HepG2 (cell line): ENCODE measurements around the gene ZNF813. TPM values are rescaled to one million over a fixed set of nuclear protein-coding genes. Genes with fewer than 3 reads are reported as not detected.

Source experiments
- ATAC-seq: fragments of 200-7000 bp; cut with Tn5 transposase; 3 replicates; pipeline ENCODE4 v1.9.1; 2020; ENCODE audit warnings: mild to moderate bottlenecking, moderate library complexity
- BruUV-seq: library from RNA; stranded (reverse); fragments of 400-500 nt; replicated peaks from 2 replicates; lab custom pipeline; 2021; lab: Mats Ljungman, UMichigan
- CTCF ChIA-PET: fragments of 300-600 bp; formaldehyde crosslinking; extraction: SDS; loops from one replicate; lab custom pipeline; 2021; ENCODE audit warnings: low total read pairs, inconsistent platforms, low intra/inter-chr PET ratio; lab: Yijun Ruan, JAX
- POLR2A ChIA-PET: fragments of 350-600 bp; sonication (Branson Sonifier 250); formaldehyde crosslinking; loops from one replicate; lab custom pipeline; 2020; ENCODE audit warnings: antibody characterized with exemption, inconsistent platforms; lab: Yijun Ruan, JAX
- DNase-seq: peaks from one replicate; pipeline ENCODE4 v3.0.0-alpha.2; 2015; ENCODE audit warnings: low spot score
- FAIRE-seq: peaks from 3 replicates; lab custom pipeline; 2011; peaks lifted over from hg19 to GRCh38; lab: Jason Lieb, UNC
- H2AFZ ChIP-seq: one replicate; pipeline ENCODE4 v1.6.1; 2011; ENCODE audit warnings: low read length, inconsistent platforms
- H3K27ac ChIP-seq: fragments of 300-600 bp; 3 replicates; pipeline ENCODE4 v1.8.0; 2011; ENCODE audit warnings: mixed run types, mild to moderate bottlenecking, mixed read lengths, low read length, inconsistent platforms; ENCODE audit not compliant: insufficient read depth; ENCODE audit errors: extremely low read length
- H3K27me3 ChIP-seq, 2 experiments: fragments of 200-600 bp in 1 of 2; 2 replicates in 1 of 2; 3 replicates in 1 of 2; pipeline versions ENCODE4 v1.6.0 to v1.8.0; 2011; ENCODE audit warnings: low read length in 2 of 2, mild to moderate bottlenecking in 2 of 2, moderate library complexity in 2 of 2, inconsistent platforms in 1 of 2; ENCODE audit not compliant: insufficient read depth in 2 of 2, control insufficient read depth in 1 of 2
- H3K36me3 ChIP-seq, 2 experiments: fragments of 200-600 bp in 1 of 2; replicated peaks in 1 of 2; 2 replicates in 1 of 2; 3 replicates in 1 of 2; pipeline versions ENCODE4 v1.5.1 to v1.8.0; 2011; ENCODE audit warnings: low read length in 2 of 2, inconsistent platforms in 1 of 2; ENCODE audit not compliant: insufficient read depth in 2 of 2, control insufficient read depth in 1 of 2
- H3K4me1 ChIP-seq: 2 replicates; pipeline ENCODE4 v1.5.1; 2012; ENCODE audit warnings: low read length, inconsistent platforms; ENCODE audit not compliant: insufficient read depth
- H3K4me2 ChIP-seq: 2 replicates; pipeline ENCODE4 v1.6.0; 2011; ENCODE audit warnings: low read depth, low read length, inconsistent platforms
- H3K4me3 ChIP-seq, 3 experiments: fragments of 200-600 bp in 1 of 3; sonication (generic), shearing (Covaris generic) in 1 of 3; replicated peaks in 1 of 3; 2 replicates each; pipeline ENCODE4 v1.5.1; 2011 to 2016; ENCODE audit warnings: low read length in 3 of 3, inconsistent platforms in 2 of 3, low read depth in 2 of 3, mild to moderate bottlenecking in 2 of 3, control low read depth in 1 of 3, mixed read lengths in 1 of 3; ENCODE audit not compliant: insufficient read depth in 1 of 3
- H3K79me2 ChIP-seq: one replicate; pipeline ENCODE4 v1.6.1; 2011; ENCODE audit warnings: low read length, inconsistent platforms; ENCODE audit not compliant: insufficient read depth
- H3K9ac ChIP-seq: 2 replicates; pipeline ENCODE4 v1.6.0; 2011; ENCODE audit warnings: mild to moderate bottlenecking, low read depth, low read length, inconsistent platforms; ENCODE audit not compliant: insufficient read depth
- H3K9me3 ChIP-seq: 2 replicates; pipeline ENCODE4 v1.5.1; 2012; ENCODE audit warnings: mild to moderate bottlenecking, low read length
- H4K20me1 ChIP-seq: 2 replicates; pipeline ENCODE4 v1.6.0; 2011; ENCODE audit warnings: inconsistent platforms, mild to moderate bottlenecking, low read length, moderate library complexity; ENCODE audit not compliant: insufficient read depth
- FLYWCH1 ChIP-seq: sonication (generic); formaldehyde crosslinking; IDR thresholded peaks from 2 replicates; pipeline ENCODE4 v1.8.1; 2023; ENCODE audit warnings: mild to moderate bottlenecking, missing genetic modification reagents
- GTF3A ChIP-seq: sonication (generic); formaldehyde crosslinking; conservative IDR thresholded peaks from 2 replicates; pipeline ENCODE4 v1.4.0; 2020; ENCODE audit warnings: mild to moderate bottlenecking, missing genetic modification reagents
- GZF1 ChIP-seq: sonication (generic); formaldehyde crosslinking; IDR thresholded peaks from 2 replicates; pipeline ENCODE4 v1.5.1; 2020; ENCODE audit warnings: mild to moderate bottlenecking, missing genetic modification reagents
- MAFG ChIP-seq: sonication (generic); formaldehyde crosslinking; IDR thresholded peaks from 2 replicates; pipeline ENCODE4 v1.5.1; 2020; ENCODE audit warnings: mild to moderate bottlenecking, missing genetic modification reagents
- MIXL1 ChIP-seq: IDR thresholded peaks from 2 replicates; pipeline ENCODE4 v1.6.1; 2016
- ONECUT2 ChIP-seq: sonication (generic); formaldehyde crosslinking; IDR thresholded peaks from 2 replicates; pipeline ENCODE4 v1.4.0; 2020; ENCODE audit warnings: missing genetic modification reagents
- PRDM15 ChIP-seq: sonication (generic); formaldehyde crosslinking; IDR thresholded peaks from 2 replicates; pipeline ENCODE4 v1.4.0; 2020; ENCODE audit warnings: missing genetic modification reagents
- SOX6 ChIP-seq, 2 experiments: fragments of 450-650 bp in 1 of 2; sonication (generic) in 1 of 2; formaldehyde crosslinking in 1 of 2; IDR thresholded peaks; 2 replicates each; pipeline versions ENCODE4 v1.4.0 to v1.6.1; 2017 to 2020; ENCODE audit warnings: antibody characterized with exemption in 1 of 2, mild to moderate bottlenecking in 1 of 2, missing genetic modification reagents in 1 of 2
- TBX2 ChIP-seq: sonication (generic); formaldehyde crosslinking; IDR thresholded peaks from 2 replicates; pipeline ENCODE4 v1.5.0; 2020; ENCODE audit warnings: missing genetic modification reagents, mild to moderate bottlenecking, borderline replicate concordance
- ZBTB42 ChIP-seq: sonication (generic); formaldehyde crosslinking; IDR thresholded peaks from 2 replicates; pipeline ENCODE4 v1.5.0; 2020; ENCODE audit warnings: mild to moderate bottlenecking, missing genetic modification reagents
- ZC3H13 ChIP-seq: sonication (generic); formaldehyde crosslinking; IDR thresholded peaks from 2 replicates; pipeline ENCODE4 v1.8.1; 2023; ENCODE audit warnings: mild to moderate bottlenecking, missing genetic modification reagents, moderate library complexity
- ZFYVE20 ChIP-seq: sonication (generic); formaldehyde crosslinking; IDR thresholded peaks from 2 replicates; pipeline ENCODE4 v1.8.0; 2023; ENCODE audit warnings: low read depth, mild to moderate bottlenecking, moderate library complexity, missing genetic modification reagents, borderline replicate concordance
- ZNF30 ChIP-seq: sonication (generic); formaldehyde crosslinking; IDR thresholded peaks from 2 replicates; pipeline ENCODE4 v1.5.0; 2020; ENCODE audit warnings: mild to moderate bottlenecking, missing genetic modification reagents
- ZNF780A ChIP-seq: sonication (generic); formaldehyde crosslinking; IDR thresholded peaks from 2 replicates; pipeline ENCODE4 v1.8.0; 2022; ENCODE audit warnings: mild to moderate bottlenecking, missing genetic modification reagents, moderate library complexity
- ZNF850 ChIP-seq: sonication (generic); formaldehyde crosslinking; conservative IDR thresholded peaks from 2 replicates; pipeline ENCODE4 v1.9.0; 2021; ENCODE audit warnings: mild to moderate bottlenecking, missing genetic modification reagents
- WGBS: methylation state at CpG from one replicate; pipeline ENCODE4 v1.1.6; 2017; ENCODE audit warnings: low lambda C conversion rate; 5-methylcytosine and 5-hydroxymethylcytosine counted together
- in situ Hi-C: cut with HindIII; loops from 2 replicates; pipeline ENCODE4 v1.10.0; 2017; ENCODE audit warnings: low pct_unique_long_range_greater_than_20kb; ENCODE audit not compliant: extremely low pct_ligation_motif_present
- intact Hi-C: fragments of 100-400 bp; cut with micrococcal nuclease; formaldehyde crosslinking; loops from one replicate; pipeline ENCODE4 v1.10.0; 2022; ENCODE audit not compliant: unreplicated experiment
- polyA plus RNA-seq, 8 experiments: library from polyadenylated mRNA; depleted of rRNA in 3 of 8; stranded (reverse) in 7 of 8; unstranded in 1 of 8; fragments of >200 nt; fragmentation: Illumina TruSeq in 4 of 8; extraction: Trizol in 4 of 8; gene quantifications; 2 replicates each; pipeline versions ENCODE4 v1.2.1 to v1.2.3, GENCODE V29; 2011 to 2016; ENCODE audit warnings: low read depth in 4 of 8, missing spikeins in 1 of 8, mixed read lengths in 1 of 8; ENCODE audit not compliant: insufficient read depth in 1 of 8
- total RNA-seq, 5 experiments: library from RNA; depleted of rRNA; stranded (reverse); fragments of >200 nt; fragmentation: Illumina TruSeq; extraction: Trizol; gene quantifications; 2 replicates each; pipeline ENCODE4 v1.2.3, GENCODE V29; 2016; ENCODE audit warnings: low read depth in 1 of 5
- TF ChIP-seq, protein P1 (sequence below): sonication (generic); formaldehyde crosslinking; IDR thresholded peaks from 2 replicates; pipeline ENCODE4 v1.8.1; 2023; ENCODE audit warnings: mild to moderate bottlenecking, missing genetic modification reagents

Gene ZNF813
- total and polyA plus RNA-seq, 2 of the 13 experiments (the other 11 are each of a cell fraction or from before 2014, with no cell fraction given) = 2.1 to 8.9 TPM

DNA sequence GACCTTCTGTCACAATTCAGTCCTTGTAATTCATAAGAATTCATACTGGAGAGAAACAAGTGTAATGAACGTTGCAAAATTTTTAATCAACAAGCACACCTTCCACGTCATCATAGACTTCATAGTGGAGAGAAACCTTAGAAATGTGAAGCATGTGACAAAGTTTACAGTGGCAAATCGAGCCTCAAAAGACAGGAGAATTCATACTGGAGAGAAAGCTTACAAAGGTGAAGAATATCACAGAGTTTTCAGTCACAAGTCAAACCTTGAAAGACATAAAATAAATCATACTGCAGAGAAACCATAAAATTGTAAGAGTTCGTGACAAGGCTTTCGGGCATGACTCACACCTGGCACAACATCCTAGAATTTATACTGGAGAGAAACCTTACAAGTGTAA is 24.6 kb downstream of the ZNF813 start:
- Histone ChIP-seq H3K4me2 (no peak overlapping the region), H4K20me1 (no peaks in the 10 kb centered on the region), H3K4me1 (peaks cover 14% of the 10 kb centered on the region), H3K79me2 (no peaks in the 10 kb centered on the region), H3K27me3 (no peaks in the 10 kb centered on the region; a peak in 1 of 5 replicates), H3K4me3 (no peak overlapping the region), H2AFZ (no peak overlapping the region), H3K9me3 (peaks cover 23% of the 10 kb centered on the region; the same call in 1 of the 2 replicates), H3K36me3 (peaks cover 3 to 47% of the 10 kb centered on the region in 2 experiments), H3K9ac (no peak overlapping the region), H3K27ac (no peak overlapping the region)
- ATAC-seq = no peak
- BruUV-seq = no TSS peak
- CTCF ChIA-PET = no interaction called here
- in situ Hi-C loops (no loop called here), intact Hi-C loops (no loop called here)
- POLR2A ChIA-PET = no interaction called here
- FAIRE-seq = no peak
- no peak for DNase-seq
- 97% methylated on average over 5 of the region's 5 CpGs for WGBS
- no peak for TF ChIP-seq GTF3A (CRISPR knock-in tag)
- TF ChIP-seq, protein P1, sequence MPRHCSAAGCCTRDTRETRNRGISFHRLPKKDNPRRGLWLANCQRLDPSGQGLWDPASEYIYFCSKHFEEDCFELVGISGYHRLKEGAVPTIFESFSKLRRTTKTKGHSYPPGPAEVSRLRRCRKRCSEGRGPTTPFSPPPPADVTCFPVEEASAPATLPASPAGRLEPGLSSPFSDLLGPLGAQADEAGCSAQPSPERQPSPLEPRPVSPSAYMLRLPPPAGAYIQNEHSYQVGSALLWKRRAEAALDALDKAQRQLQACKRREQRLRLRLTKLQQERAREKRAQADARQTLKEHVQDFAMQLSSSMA (CRISPR knock-in tag) = no peak
- TF ChIP-seq SOX6 (IDR thresholded peaks at IDR 0.05) = no peak
- no peak for TF ChIP-seq SOX6 (CRISPR knock-in tag; IDR thresholded peaks at IDR 0.05)
- TF ChIP-seq ZFYVE20 (CRISPR knock-in tag) = no peak
- no peak for TF ChIP-seq FLYWCH1
- no peak for TF ChIP-seq ZNF780A (CRISPR knock-in tag)
- TF ChIP-seq ZNF850 (CRISPR knock-in tag) = no peak
- no peak for TF ChIP-seq ZNF30
- TF ChIP-seq ZC3H13 (CRISPR knock-in tag) = no peak
- TF ChIP-seq TBX2 (CRISPR knock-in tag) = no peak
- no peak for TF ChIP-seq ONECUT2 (CRISPR knock-in tag)
- TF ChIP-seq PRDM15 (CRISPR knock-in tag) = no peak
- TF ChIP-seq GZF1 = no peak
- no peak for TF ChIP-seq ZBTB42 (CRISPR knock-in tag)
- TF ChIP-seq MAFG = no peak
- no peak for TF ChIP-seq MIXL1 (CRISPR knock-in tag)
